Body of pancreas (tissue), 4 donors: Measurements from ENCODE around the gene TNFSF10.

ENCODE experiments used
- CTCF ChIP-seq, 7 experiments: fragments of 450-650 bp in 4 of 7; fragments of 200-600 bp in 3 of 7; sonication (generic) in 3 of 7; IDR thresholded peaks; one replicate each; pipeline ENCODE4 v1.5.1; 2016 to 2019; ENCODE audit warnings: antibody characterized with exemption in 7 of 7
- POLR2A ChIP-seq, 3 donors: fragments of 450-650 bp; IDR thresholded peaks; one replicate each; pipeline ENCODE4 v1.6.1; 2016; ENCODE audit warnings: antibody characterized with exemption in 3 of 3, mild to moderate bottlenecking in 2 of 3

- TF ChIP-seq CTCF (IDR thresholded peaks at IDR 0.05) = no peak
- no peak for TF ChIP-seq POLR2A (IDR thresholded peaks at IDR 0.05)
Observed at GRCh38 chr3:172540049-172540448, 16.8 kb upstream of the TNFSF10 start.
